Posterior vena cava (tissue), 2 donors: ENCODE measurements around the gene CES3. TPM values are rescaled to one million over a fixed set of nuclear protein-coding genes. Genes with fewer than 3 reads are reported as not detected.

Experiments
- DNase-seq: peaks from one replicate; pipeline ENCODE4 v3.0.0-alpha.2; 2020; ENCODE audit warnings: low spot score
- intact Hi-C, 2 donors: fragments of 100-400 bp; cut with DNase I; formaldehyde crosslinking; loops; one replicate each; pipeline versions ENCODE4 v1.14.1 to v1.14.2; 2022 to 2023
- long read RNA-seq, 2 donors: library from polyadenylated mRNA; unstranded; transcript quantifications; one replicate each; pipeline ENCODE4 v2.0.0, GENCODE V29; 2020 to 2021
- total RNA-seq, 2 donors: library from RNA; stranded (reverse); fragmentation: NEBNext Ultra II Directional; extraction: Animal tissue kit (Norgen Biotek cat#: 25700); gene quantifications; one replicate each; pipeline ENCODE4 v1.2.1, GENCODE V29; 2021
- donor health status: DM: yes; HTN: yes; CAD: no.
- donor health status: DM: yes; HTN: yes; CAD: no.

Gene CES3, protein sequence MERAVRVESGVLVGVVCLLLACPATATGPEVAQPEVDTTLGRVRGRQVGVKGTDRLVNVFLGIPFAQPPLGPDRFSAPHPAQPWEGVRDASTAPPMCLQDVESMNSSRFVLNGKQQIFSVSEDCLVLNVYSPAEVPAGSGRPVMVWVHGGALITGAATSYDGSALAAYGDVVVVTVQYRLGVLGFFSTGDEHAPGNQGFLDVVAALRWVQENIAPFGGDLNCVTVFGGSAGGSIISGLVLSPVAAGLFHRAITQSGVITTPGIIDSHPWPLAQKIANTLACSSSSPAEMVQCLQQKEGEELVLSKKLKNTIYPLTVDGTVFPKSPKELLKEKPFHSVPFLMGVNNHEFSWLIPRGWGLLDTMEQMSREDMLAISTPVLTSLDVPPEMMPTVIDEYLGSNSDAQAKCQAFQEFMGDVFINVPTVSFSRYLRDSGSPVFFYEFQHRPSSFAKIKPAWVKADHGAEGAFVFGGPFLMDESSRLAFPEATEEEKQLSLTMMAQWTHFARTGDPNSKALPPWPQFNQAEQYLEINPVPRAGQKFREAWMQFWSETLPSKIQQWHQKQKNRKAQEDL
- 1 to 10 TPM in 1 of 2 donors, under 1 TPM in 1; 0.10 to 1.3 TPM for total RNA-seq
- long read RNA-seq, donor 1, result 0 reads
- long read RNA-seq, donor 2, result 0 reads

DNA sequence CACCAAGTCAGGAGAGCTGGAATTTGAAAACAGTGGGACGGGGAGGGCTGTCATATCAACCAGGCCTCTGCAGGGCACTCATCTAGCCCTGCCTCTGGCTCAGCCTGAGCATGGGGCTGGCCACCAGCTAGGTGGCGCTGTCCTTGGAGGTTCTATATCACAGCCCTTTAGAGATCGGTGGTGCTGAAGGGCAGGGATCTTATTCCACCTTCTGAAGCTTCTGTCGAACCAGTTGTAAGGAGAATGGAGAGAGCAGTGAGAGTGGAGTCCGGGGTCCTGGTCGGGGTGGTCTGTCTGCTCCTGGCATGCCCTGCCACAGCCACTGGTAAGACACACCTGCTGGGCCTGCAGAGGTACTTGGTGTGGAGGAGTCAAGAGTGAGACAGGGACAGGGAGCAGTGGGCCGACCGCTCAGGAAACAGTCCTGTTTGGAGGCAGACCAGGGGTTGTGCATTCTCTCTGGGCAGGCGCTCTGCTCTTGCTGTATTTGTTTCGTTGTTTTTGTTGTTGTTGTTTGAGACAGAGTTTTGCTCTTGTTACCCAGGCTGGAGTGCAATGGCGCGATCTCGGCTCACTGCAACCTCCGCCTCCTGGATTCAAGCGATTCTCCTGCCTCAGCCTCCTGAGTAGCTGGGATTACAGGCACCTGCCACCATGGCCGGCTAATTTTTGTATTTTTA is at the start of gene CES3:
TSS of gene CES3 (plus strand) at position 202 of the 680 bp plus-strand sequence. CDS start at position 244, 42 bp downstream.
- intact Hi-C loops, result no loop called here
- DNase-seq, result no peak

DNA sequence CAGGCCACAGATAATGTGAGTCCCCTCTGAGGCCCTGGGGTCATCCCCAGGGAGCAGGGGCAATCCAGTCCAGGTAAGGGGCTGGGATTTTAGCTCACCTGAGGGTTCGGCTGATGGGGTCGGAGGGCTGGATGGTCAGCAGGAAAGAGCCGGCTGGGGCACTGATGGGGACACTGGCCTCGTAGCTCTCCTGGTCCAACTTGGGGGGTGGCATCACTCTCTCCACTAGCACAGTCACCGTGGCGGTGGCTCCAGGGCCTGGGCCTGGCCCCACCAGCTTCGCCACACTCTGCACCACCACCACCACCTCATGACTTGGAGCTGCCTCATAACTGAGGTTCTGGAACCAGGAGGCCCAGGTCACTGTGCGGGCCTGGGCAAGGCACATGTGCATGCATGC is 49.3 kb upstream of the CES3 start:
- intact Hi-C loops, result no loop called here
- no peak for DNase-seq

DNA sequence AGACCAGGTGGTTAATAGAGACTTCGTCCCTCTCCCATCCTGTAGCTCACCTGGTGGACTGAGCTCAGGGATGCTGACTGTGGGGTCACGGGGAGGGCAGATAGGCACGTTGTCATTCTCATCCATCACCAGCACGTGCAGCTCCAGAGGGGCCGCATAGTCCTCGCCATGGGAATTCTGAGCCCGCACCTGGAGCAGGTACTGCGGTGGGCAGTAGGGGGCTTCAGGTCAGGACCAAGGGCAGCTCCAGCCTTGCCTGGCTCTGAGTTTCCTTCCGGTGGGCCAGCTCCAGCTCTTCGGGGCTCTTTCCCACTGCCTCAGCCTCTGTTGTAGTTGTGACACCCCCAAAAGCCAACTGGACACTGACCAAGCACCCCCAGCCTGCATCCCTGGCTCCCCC is 48.0 kb upstream of the CES3 start:
- DNase-seq, result no peak
- intact Hi-C loops, result no loop called here

DNA sequence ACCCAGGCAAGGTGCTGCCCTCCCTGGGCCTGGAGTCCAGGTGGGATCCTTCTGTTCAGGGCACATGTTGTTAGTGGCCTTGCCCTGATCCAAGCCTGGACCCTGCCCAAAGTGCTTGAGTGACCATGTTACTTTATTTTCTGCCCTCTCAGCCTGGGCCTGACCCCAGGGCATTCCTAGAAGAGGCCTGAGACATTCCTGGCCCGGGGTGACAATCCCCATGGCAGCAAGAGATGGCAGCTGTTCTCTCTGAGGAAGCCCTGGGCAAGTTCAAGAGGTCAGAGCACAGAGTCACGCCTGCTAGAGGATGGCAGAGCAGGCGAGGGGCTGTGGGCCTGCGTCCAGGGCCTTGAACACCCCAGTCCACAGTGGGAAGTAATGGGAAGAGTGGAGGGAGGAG is 47.4 kb upstream of the CES3 start:
- DNase-seq, result no peak
- intact Hi-C loops, result no loop called here

DNA sequence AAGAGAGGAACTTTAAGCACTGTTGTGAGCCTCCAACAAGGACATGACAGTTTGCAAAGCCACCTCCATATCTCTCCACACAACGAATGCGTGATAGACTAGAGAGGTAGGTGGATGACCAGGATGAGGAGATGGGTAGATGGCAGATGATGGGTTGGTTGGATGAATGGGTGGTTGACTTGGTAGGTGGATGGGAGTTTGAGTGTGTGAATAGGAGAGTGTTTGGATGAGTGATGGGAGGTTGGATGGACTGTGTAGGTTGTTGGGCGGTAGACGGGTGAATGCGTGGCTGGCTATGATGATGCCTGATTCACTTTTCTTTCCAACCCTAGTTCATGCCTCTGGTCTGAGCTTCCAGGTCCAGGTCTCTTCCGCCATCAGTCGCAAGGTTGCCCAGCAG is 46.5 kb upstream of the CES3 start:
- DNase-seq, result no peak
- intact Hi-C loops, result no loop called here

DNA sequence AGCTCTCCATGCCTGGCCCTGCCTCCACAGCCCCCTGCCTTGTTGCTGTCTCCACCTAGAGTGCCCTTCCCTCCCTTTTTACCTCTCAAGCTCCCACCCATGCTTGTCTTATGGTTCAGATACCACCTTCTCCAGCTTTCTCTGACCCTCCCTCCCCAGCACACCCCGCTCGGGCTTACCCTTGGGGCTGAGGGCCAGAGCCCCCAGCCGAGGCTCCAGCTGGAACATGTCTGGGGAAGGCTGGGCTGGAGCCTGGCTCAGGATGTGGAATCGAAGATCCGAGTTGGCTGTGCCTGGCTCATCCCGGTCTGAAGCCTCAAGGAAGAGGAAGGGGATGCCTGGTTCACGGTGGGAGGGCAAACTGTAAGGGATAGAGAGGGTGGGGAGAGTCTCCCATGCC is 46.0 kb upstream of the CES3 start:
- intact Hi-C loops, result no loop called here
- no peak for DNase-seq

DNA sequence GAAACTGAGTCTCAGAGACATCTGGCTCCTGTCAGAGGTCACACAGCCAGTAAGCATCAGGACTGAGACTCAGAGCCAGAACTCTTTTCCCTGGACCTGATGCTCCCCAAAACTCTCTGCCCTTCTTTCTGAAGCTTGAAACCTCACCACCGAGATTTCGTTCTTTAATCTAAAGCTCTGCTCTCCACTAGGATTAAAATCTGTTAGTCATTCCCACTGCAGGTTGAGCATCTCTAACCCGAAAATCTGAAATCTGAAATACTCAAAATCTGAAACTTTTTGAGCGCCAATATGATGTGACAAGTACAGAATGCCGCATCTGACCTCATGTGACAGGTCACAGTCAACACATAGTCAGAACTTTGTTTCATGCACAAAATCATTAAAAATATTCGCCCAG is 44.5 kb upstream of the CES3 start:
- no peak for DNase-seq
- intact Hi-C loops, result no loop called here

DNA sequence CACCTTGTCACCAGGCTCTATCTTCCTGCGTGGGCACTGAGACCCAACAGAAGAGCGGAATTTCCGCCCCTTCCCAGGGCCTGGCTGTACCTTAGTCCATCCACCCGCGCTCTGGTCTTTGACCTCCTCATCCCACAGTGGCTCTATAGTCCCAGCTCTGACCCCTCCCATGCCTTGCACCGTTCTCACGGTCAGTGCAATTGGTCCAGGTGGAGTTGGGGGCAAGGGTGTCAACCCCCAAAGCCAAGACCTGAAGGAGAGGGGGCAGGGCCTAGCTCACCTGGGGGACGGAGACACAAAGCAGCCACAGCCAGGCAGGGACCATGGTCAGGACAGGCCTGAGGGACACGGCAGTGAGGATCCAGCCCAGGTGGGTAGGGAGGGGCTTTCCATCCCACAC is 43.3 kb upstream of the CES3 start:
- DNase-seq, result no peak
- intact Hi-C loops, result no loop called here

DNA sequence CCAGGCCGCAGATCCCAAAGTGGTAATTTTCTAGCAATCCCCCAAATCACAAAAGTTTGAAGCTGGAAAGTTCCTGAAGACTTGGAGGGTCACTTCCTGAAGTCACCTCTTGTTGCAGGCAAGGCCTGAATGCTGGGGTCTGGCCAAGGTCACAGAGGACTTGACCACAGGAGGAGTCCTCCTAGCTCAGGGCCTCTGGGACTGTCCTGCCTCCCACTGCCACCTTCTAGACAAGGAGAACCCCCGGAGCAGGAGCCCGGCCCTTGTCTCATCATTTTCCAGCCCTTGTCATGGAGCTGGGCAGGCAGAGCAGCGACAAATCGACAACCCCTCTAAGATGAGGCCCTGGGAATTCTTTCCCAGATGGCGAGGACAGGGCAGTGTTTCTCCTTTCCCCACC is 42.7 kb upstream of the CES3 start:
- intact Hi-C loops, result no loop called here

DNA sequence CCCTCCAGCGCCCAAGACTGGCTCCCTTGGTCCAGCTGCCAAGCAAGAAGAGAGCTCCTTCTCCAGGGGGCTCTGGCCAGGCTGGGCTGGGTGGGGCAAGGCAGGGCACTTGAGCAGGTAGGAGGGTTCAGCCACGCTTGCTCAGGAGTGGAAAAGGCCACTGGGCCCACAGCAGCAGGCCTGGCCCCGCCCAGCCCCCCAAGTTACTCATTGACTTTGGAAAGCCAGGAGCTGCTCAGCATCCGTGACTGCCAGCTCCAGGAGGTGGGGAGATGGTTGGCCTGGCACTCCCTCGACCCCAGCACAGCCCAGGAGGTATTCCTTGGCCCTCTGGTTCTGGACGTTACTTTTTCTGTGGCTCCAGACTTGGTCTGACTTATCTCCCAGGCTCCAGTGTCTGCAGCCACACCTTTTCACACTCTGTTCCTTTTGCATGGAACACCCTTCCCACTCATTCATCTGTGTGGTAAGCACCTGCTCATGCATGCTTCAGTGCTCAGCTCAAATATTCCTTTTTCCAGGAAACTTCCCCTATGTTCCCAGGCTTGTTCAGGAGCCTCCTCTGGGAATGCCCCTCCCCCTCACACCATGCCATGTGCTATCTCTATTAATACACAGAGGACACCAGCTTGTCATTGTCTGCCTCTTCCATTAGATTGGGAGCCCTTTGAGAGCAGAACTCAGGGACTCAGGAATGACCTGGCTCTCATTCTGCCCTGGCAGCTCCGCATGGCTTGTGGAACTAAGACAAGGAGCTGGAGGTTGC is 42.1 kb upstream of the CES3 start, which contains the start of gene CDH16:
TSS of gene CDH16 (minus strand) at position 83 of the 766 bp plus-strand sequence. CDS start 820 bp downstream, outside the sequence.
- intact Hi-C loops, result no loop called here
- DNase-seq, result no peak

More for the DNA sequence above, 42.7 kb upstream of the CES3 start:
- no peak for DNase-seq

DNA sequence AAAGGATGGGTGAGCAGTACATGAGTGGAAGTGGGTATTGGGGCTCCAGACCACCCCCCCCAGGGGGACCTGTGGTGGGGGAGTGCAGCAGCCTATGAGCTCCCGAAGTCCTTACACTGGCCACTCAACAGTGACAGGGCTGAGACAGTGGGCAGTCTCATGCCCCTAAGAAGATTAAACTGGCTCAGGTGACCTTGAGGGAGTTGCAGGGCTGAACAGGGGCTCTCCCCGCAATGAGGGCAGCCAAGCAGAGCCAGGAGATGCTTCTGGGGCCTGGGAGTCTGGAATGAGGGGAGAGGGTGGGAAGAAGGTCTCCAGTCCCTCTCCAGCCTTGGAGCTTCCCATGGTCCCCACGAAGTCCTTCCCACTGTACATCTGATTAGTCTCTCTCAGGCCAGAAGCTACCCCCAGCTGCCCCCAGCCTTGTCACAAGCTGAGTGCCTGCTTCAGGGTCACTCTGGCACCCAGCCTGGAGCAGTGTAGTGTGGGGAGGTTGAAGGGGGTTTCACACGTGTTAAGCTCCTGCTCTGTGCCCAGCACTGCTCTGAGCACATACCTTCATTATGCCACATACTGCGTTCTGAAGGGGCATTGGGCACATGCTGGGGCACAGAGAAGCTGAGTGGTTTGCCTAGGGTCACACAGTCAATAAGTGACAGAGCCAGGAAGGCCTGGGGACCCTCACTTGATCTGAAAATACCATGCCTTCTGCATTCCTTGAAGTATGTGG is 41.3 kb upstream of the CES3 start:
- intact Hi-C loops, result no loop called here
- no peak for DNase-seq

DNA sequence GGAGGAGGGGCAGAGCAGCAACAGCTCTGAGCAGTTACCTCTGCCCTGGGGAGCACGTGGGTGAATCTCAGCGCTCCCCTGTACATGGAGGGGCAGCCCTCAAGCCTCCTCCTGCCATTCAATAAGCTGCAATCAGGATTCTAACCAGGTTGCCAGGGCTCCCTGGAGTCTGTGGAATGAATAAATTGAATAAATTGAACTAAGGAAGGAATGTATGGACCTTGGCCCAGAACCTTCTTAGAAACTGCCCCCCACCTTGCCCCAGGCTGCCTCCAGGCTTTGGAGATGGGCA is 40.8 kb upstream of the CES3 start:
- intact Hi-C loops, result no loop called here
- no peak for DNase-seq

DNA sequence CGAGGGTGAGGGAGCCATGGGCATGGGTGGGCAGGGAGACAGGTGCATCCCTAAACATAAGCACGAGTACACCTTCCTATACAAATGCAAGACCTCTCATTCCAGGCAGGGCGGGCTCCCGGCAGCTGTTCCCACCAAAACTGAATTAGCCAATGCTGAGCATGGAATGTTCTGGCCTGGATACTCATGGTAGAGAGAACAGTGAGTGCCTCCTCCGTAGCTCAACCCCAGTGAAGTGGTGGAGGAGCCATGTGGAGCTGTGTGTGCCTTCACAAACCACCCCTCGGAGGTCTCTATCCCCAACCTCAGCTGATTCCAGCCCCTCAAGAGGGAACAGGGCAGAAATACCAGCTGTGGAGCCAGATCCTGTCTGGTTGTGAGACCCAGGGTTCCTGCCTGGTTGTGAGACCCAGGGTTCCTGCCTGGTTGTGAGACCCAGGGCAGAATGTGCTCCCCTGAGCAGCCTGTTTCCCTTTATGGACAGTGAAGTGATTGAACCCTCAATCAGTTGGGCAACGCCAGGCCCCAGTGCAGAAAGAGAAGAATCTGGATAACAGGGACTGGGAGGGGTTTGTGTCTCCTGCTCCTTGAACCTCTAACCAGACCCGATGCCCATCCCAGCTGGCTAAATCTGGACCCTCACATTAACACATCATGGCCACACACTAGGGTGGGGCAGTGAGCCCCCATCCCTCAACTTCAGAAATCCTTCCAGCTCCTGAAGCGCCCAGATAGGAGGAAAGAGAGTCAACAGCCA is 40.0 kb upstream of the CES3 start:
- DNase-seq, result no peak
- intact Hi-C loops, result no loop called here

DNA sequence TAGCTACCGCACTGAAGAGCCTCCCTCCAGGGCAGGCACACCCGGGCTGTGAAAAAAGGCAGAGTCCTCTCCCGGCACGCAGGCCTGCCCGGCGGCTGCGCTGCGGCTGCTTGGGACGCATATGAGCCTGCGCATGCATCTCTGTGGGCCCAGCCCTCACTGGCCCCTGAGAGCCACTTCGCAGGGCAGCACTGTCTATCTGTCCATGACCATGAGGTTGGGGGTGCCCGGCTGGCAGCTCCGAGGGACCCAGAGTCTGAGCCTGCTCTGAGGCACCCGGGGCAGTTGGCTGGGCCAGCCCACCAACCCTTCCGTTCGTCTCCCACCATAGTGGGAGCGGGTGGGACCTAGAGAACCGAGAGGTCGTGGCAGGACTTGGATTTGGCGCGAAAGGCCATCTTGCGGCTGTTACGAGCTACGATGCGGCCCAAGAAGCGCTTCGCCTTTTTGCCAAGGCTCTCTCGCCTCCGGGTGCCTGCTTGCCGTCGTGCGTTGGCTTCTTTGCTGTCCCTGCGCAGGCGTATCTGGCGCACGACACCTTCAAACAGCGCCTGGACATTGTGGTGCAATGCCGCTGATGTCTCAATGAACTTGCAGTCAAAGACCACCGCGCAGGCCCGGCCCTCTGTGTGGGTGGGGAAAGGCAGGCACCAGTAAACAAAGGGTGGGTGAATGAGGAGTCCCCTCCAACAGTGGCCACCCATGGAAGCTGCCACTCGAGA is 39.2 kb upstream of the CES3 start:
- no peak for DNase-seq
- intact Hi-C loops, result no loop called here

DNA sequence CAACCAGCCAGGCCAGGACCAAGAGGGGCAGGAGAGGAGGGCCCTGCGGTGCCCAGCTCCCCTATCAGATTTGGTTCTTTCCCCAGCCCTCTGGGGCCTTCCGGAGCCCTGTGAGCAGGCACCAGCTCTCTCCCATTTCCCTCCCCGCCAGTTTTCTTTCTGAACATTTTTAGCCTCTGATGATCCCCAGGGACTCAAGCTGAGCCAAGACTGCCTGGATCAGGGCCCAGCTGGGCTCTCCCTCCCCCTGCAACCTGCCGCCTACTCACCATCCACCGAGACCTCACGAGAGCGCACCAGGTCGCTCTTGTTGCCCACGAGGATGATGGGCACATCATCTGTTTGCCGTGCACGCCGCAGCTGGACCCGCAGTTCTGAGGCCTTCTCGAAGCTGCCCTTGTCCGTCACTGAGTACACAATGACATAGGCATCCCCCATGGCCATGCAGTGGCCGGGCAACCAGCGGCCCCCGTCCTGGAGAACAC is 37.8 kb upstream of the CES3 start:
- intact Hi-C loops, result no loop called here
- no peak for DNase-seq

DNA sequence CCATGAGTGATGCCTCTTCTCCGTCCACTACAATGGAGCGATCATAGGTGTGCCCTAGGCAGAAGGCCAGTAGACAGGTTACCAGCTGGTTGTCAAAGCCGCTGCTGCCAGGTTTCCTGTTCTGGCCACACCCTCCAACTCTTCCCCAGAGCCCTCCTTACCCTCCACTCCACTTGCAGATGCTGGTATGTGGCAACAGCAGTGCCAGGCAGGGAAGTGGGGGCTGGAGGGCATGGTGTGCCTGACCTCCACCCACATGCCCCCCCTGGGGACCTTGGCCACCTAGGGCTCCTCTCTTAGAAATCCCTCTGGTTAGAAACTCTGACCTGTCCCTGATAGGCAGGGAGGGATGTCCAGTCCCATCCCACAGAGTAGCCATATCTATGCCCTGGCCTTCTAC is 37.2 kb upstream of the CES3 start:
- no peak for DNase-seq
- intact Hi-C loops, result no loop called here

DNA sequence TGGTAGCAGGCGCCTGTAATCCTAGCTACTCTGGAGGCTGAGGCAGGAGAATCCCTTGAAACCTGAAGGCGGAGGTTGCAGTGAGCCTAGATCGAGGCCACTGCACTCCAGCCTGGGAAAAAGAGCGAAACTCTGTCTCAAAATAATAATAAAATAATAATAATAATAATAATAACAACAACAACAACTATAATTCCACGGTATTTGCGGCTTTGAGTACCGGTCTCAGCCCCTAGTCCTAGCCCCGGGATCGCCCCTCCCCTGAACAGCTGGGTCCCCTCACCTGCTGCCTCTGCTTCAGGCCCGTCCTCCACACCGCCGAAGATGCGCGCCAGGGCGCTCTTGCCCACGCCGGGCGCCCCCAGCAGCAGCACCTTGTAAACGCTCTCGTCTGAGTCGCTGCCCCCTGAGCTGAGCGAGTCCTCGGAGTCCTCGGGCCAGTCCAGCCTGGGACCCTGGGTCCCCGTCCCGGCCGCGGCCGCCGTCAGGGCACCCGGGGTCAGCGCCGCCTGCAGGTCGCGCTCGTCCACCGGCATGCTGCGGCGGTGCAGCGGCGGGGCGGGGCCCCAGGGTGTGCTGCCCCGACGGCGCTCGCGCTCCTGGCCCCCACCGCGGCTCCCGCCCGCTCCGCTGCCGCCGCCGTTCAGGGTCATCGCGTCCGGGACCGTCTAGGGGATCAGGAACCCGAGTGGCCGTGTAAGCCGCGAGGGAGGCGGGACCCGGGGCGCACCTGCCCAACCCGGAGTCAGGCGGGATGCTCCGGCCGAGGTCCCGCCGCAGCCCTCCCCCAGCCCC is 36.3 kb upstream of the CES3 start:
- no peak for DNase-seq
- intact Hi-C loops, result loop anchor here in 1 of 2 donors (5.0 kb wide), 1 partner anchor 32 kb away; no protein-coding TSS in a partner anchor
